ENCODE measurements around the gene TCF7L1. TPM values are rescaled to one million over a fixed set of nuclear protein-coding genes. Genes with fewer than 3 reads are reported as not detected.

Gene TCF7L1
- total RNA-seq, 2 experiments from 2014 or later: not detected

DNA sequence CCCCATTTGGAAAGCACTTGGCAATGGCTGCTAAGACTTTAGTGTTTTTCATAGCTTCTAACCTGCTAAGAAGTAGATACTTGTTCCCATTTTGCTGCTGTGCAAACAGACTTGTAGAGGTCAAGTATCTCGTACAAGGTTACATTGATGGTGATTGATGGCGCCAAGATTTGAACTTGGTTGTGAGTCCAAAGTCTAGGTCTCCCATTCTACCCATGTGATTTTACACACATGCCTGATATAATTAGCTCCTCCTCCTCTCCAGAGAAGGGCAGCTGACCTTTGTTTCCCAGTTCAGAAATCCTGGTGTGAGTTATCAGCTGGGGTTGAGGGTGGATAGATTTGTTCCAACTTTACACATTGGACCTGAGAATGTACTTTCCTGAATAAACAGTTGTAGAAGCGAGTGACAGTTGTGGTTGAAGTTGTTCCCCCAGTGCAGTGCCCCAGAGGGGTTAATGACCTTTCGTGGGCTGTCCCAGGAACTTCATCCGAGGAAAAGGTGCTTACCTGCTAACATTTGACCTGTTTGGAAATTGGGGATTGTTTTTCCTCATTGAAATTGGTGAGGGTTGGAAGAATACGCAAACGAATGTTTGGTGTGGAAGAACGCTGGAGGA lies 10.4 kb downstream of the TCF7L1 start:
- Histone ChIP-seq H3K9me3 (ENCODE audit: low read length) (no peaks in the 10 kb centered on the region), H3K36me3 (ENCODE audit: insufficient read depth, low read length) (no peaks in the 10 kb centered on the region), H3K9me2 (ENCODE audit: insufficient read depth, low read length) (no peaks in the 10 kb centered on the region), H2AFZ (ENCODE audit: low read length) (no peak overlapping the region), H3K79me2 (ENCODE audit: insufficient read depth, low read depth, low read length) (no peaks in the 10 kb centered on the region), H3K4me3 (ENCODE audit: low read depth, low read length, poor library complexity, severe bottlenecking) (no peak overlapping the region), H4K20me1 (ENCODE audit: insufficient read depth, low read length) (no peaks in the 10 kb centered on the region), H3K4me1 (ENCODE audit: insufficient read depth, low read length, poor library complexity, severe bottlenecking) (no peaks in the 10 kb centered on the region), H3K27ac (ENCODE audit: low read depth, low read length, poor library complexity, severe bottlenecking) (no peak overlapping the region), H3K4me2 (ENCODE audit: low read length) (no peak overlapping the region)
- CTCF ChIA-PET (ENCODE audit: unreplicated experiment): no interaction called here
- intact Hi-C loops (cut with micrococcal nuclease; ENCODE audit: unreplicated experiment): no loop called here
- BruUV-seq (replicated peaks): no TSS peak
- TF ChIP-seq, protein P1, sequence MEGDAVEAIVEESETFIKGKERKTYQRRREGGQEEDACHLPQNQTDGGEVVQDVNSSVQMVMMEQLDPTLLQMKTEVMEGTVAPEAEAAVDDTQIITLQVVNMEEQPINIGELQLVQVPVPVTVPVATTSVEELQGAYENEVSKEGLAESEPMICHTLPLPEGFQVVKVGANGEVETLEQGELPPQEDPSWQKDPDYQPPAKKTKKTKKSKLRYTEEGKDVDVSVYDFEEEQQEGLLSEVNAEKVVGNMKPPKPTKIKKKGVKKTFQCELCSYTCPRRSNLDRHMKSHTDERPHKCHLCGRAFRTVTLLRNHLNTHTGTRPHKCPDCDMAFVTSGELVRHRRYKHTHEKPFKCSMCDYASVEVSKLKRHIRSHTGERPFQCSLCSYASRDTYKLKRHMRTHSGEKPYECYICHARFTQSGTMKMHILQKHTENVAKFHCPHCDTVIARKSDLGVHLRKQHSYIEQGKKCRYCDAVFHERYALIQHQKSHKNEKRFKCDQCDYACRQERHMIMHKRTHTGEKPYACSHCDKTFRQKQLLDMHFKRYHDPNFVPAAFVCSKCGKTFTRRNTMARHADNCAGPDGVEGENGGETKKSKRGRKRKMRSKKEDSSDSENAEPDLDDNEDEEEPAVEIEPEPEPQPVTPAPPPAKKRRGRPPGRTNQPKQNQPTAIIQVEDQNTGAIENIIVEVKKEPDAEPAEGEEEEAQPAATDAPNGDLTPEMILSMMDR (conservative IDR thresholded peaks at IDR 0.05; ENCODE audit: low read length): no peak
- no peak for TF ChIP-seq EZH2phosphoT487 (IDR thresholded peaks at IDR 0.05; ENCODE audit: borderline replicate concordance, low read depth, low read length)
- DNase-seq (ENCODE audit: low spot score): no peak
- POLR2A ChIA-PET: interaction anchor here (0.6 kb wide), 1 partner anchor 204 kb away, joined by 5 read pairs; no protein-coding TSS in a partner anchor

DNA sequence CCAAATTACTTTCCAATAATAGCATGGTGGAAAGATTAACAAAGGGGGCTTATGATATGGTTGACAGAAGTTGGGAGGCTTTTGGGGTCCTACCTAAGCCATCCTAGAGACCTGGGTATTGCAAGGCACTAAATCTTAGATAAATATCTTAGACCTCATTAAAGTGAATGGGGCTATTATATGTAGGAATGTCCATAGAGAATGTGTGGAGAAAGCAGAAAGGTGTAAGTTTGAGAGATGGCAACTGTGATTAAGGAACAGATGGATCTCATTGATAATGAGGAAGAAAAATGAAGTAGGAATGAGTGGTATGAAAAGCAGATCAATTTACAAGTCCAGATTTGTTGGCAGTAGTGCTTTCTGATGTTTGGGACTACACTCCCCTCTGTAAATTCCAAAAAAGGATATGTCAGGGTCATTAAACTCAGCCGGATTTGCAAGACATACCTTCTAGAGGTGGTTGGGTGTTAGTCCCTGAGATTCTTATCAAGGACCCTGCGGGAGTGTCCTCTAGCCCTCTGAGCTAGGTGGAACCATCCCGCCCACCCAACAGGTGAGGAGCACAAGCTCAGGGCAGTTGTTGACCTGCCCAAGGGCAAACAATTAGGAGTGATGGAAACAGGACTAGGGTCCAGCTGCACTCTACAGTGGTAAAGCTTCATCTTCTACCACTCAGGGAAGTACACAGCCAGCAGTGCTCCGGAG lies 12.1 kb downstream of the TCF7L1 start:
- intact Hi-C loops (cut with micrococcal nuclease; ENCODE audit: unreplicated experiment): no loop called here
- H3K36me3 ChIP-seq (ENCODE audit: insufficient read depth, low read length): no peaks in the 10 kb centered on the region
- no peak overlapping the region for H3K4me2 ChIP-seq (ENCODE audit: low read length)
- no peak overlapping the region for H3K4me3 ChIP-seq (ENCODE audit: low read depth, low read length, poor library complexity, severe bottlenecking)
- ChIA-PET CTCF (ENCODE audit: unreplicated experiment) (no interaction called here), POLR2A (no interaction called here)
- H3K27ac ChIP-seq (ENCODE audit: low read depth, low read length, poor library complexity, severe bottlenecking): no peak overlapping the region
- H3K4me1 ChIP-seq (ENCODE audit: insufficient read depth, low read length, poor library complexity, severe bottlenecking): no peaks in the 10 kb centered on the region
- DNase-seq (ENCODE audit: low spot score): no peak
- TF ChIP-seq EZH2phosphoT487 (IDR thresholded peaks at IDR 0.05; ENCODE audit: borderline replicate concordance, low read depth, low read length): no peak
- TF ChIP-seq, protein P1 (conservative IDR thresholded peaks at IDR 0.05; ENCODE audit: low read length): no peak
- no TSS peak for BruUV-seq (replicated peaks)
- no peak overlapping the region for H2AFZ ChIP-seq (ENCODE audit: low read length)
- no peaks in the 10 kb centered on the region for H4K20me1 ChIP-seq (ENCODE audit: insufficient read depth, low read length)
- no peaks in the 10 kb centered on the region for H3K79me2 ChIP-seq (ENCODE audit: insufficient read depth, low read depth, low read length)
- no peaks in the 10 kb centered on the region for H3K9me3 ChIP-seq (ENCODE audit: low read length)
- no peaks in the 10 kb centered on the region for H3K9me2 ChIP-seq (ENCODE audit: insufficient read depth, low read length)

DNA sequence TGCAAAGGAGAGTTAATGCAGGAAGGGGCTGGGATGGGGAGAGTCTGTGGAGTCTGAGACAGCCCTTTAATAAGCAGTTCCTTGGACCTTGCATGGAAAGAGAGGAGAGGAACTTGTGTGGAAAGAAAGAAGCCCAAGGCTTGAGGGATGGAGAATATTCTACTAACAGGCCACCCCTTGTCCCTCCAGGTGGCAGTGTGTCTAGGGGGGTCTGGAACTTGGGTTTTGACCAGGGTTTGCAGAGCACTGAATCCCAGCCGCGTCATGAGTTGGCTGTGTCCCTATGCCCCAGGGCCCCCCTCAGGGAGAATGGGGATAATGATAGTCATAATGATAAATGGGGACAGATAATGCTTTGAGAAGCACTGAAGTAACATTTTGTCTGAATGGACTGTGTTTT lies 15.0 kb downstream of the TCF7L1 start:
- Histone ChIP-seq H3K9me2 (ENCODE audit: insufficient read depth, low read length) (no peaks in the 10 kb centered on the region), H3K4me1 (ENCODE audit: insufficient read depth, low read length, poor library complexity, severe bottlenecking) (no peaks in the 10 kb centered on the region), H2AFZ (ENCODE audit: low read length) (no peak overlapping the region), H3K36me3 (ENCODE audit: insufficient read depth, low read length) (no peaks in the 10 kb centered on the region), H3K27ac (ENCODE audit: low read depth, low read length, poor library complexity, severe bottlenecking) (no peak overlapping the region), H3K4me2 (ENCODE audit: low read length) (no peak overlapping the region), H3K4me3 (ENCODE audit: low read depth, low read length, poor library complexity, severe bottlenecking) (no peak overlapping the region), H4K20me1 (ENCODE audit: insufficient read depth, low read length) (no peaks in the 10 kb centered on the region), H3K79me2 (ENCODE audit: insufficient read depth, low read depth, low read length) (no peaks in the 10 kb centered on the region), H3K9me3 (ENCODE audit: low read length) (no peaks in the 10 kb centered on the region)
- ChIA-PET POLR2A (no interaction called here), CTCF (ENCODE audit: unreplicated experiment) (no interaction called here)
- no TSS peak for BruUV-seq (replicated peaks)
- intact Hi-C loops (cut with micrococcal nuclease; ENCODE audit: unreplicated experiment): no loop called here
- DNase-seq (ENCODE audit: low spot score): no peak
- TF ChIP-seq, protein P1 (conservative IDR thresholded peaks at IDR 0.05; ENCODE audit: low read length): no peak
- no peak for TF ChIP-seq EZH2phosphoT487 (IDR thresholded peaks at IDR 0.05; ENCODE audit: borderline replicate concordance, low read depth, low read length)

Data from OCI-LY7 (cell line).